K562 (cell line): Measurements from ENCODE around the gene EGF. TPM values are rescaled to one million over a fixed set of nuclear protein-coding genes. Genes with fewer than 3 reads are reported as not detected.
A peak's percentile ranks its signal among the peaks of the same experiment; 100 is the strongest.
"Not testable (repeated sequence)": the region's sequence is repeated elsewhere in the genome, so short reads cannot be mapped to it uniquely, and the experiment has no call there.

Experiments used
- ATAC-seq: fragments of 200-7000 bp; cut with Tn5 transposase; 3 replicates; pipeline ENCODE4 v1.9.1; 2020; ENCODE audit warnings: moderate library complexity
- BruUV-seq: library from RNA; stranded (reverse); fragments of 400-500 nt; replicated peaks from 2 replicates; lab custom pipeline; 2021; lab: Mats Ljungman, UMichigan
- CTCF ChIA-PET: fragments of 300-600 bp; formaldehyde crosslinking; extraction: SDS; loops from one replicate; lab custom pipeline; 2021; ENCODE audit warnings: low intra/inter-chr PET ratio; lab: Yijun Ruan, JAX
- POLR2A ChIA-PET: fragments of 300-600, 350-650 bp; sonication (Branson Sonifier 250); formaldehyde crosslinking; extraction: SDS; loops from one replicate; lab custom pipeline; 2021; ENCODE audit warnings: antibody characterized with exemption, inconsistent platforms; lab: Yijun Ruan, JAX
- DNase-seq, 4 experiments: peaks; one replicate each; pipeline versions ENCODE4 v3.0.0 to v3.0.0-alpha.2; 2011 to 2018; ENCODE audit warnings: low spot score in 3 of 4, mixed read lengths in 3 of 4; ENCODE audit errors: extremely low read depth in 1 of 4
- FAIRE-seq: peaks from 2 replicates; lab custom pipeline; 2011; peaks lifted over from hg19 to GRCh38; lab: Jason Lieb, UNC
- H2AFZ ChIP-seq: 2 replicates; pipeline ENCODE4 v1.6.0; 2011; ENCODE audit warnings: low read depth, low read length, control low read depth, inconsistent platforms
- H3K27ac ChIP-seq: fragments of 200-600 bp; 3 replicates; pipeline ENCODE4 v1.8.0; 2011; ENCODE audit warnings: low read depth, mild to moderate bottlenecking, control low read depth, inconsistent platforms, low read length, moderate library complexity, mixed read lengths; ENCODE audit errors: extremely low read depth
- H3K27me3 ChIP-seq, 2 experiments: fragments of 300-600 bp in 1 of 2; 2 replicates in 1 of 2; 3 replicates in 1 of 2; pipeline versions ENCODE4 v1.6.0 to v1.8.0; 2011; ENCODE audit warnings: inconsistent platforms in 2 of 2, low read length in 2 of 2, mild to moderate bottlenecking in 1 of 2, mixed read lengths in 1 of 2, moderate library complexity in 1 of 2; ENCODE audit not compliant: control insufficient read depth in 2 of 2, insufficient read depth in 2 of 2
- H3K36me3 ChIP-seq: fragments of 300-600 bp; 3 replicates; pipeline ENCODE4 v1.8.0; 2011; ENCODE audit warnings: mild to moderate bottlenecking, low read length, inconsistent platforms; ENCODE audit not compliant: control insufficient read depth, insufficient read depth
- H3K4me1 ChIP-seq, 2 experiments: fragments of 200-600 bp in 1 of 2; replicated peaks in 1 of 2; 2 replicates in 1 of 2; 3 replicates in 1 of 2; pipeline versions ENCODE4 v1.5.1 to v1.8.0; 2011; ENCODE audit warnings: inconsistent platforms in 2 of 2, low read length in 2 of 2, mild to moderate bottlenecking in 1 of 2, mixed read lengths in 1 of 2, moderate library complexity in 1 of 2; ENCODE audit not compliant: control insufficient read depth in 2 of 2, insufficient read depth in 2 of 2
- H3K4me2 ChIP-seq: 2 replicates; pipeline ENCODE4 v1.6.1; 2011; ENCODE audit warnings: low read length, control low read depth, inconsistent platforms, mixed read lengths; ENCODE audit not compliant: insufficient read depth
- H3K4me3 ChIP-seq: fragments of 200-600 bp; sonication (generic), shearing (Covaris generic); 2 replicates; pipeline ENCODE4 v1.5.1; 2016; ENCODE audit warnings: control low read depth, inconsistent platforms
- H3K79me2 ChIP-seq: fragments of 200-600 bp; 3 replicates; pipeline ENCODE4 v1.8.0; 2011; ENCODE audit warnings: low read length, inconsistent platforms; ENCODE audit not compliant: control insufficient read depth, insufficient read depth
- H3K9ac ChIP-seq, 2 experiments: 2 replicates each; pipeline versions ENCODE4 v1.6.0 to v1.6.1; 2011; ENCODE audit warnings: low read depth in 2 of 2, low read length in 2 of 2, control low read depth in 1 of 2, inconsistent platforms in 1 of 2, mild to moderate bottlenecking in 1 of 2, mixed read lengths in 1 of 2; ENCODE audit not compliant: insufficient read depth in 1 of 2
- H3K9me1 ChIP-seq: one replicate; pipeline ENCODE4 v1.6.0; 2011; ENCODE audit warnings: inconsistent platforms, mild to moderate bottlenecking, low read length, moderate library complexity; ENCODE audit not compliant: control insufficient read depth, insufficient read depth
- H3K9me3 ChIP-seq: replicated peaks from 2 replicates; pipeline ENCODE4 v1.5.1; 2011; ENCODE audit warnings: low read depth, low read length, inconsistent platforms; ENCODE audit not compliant: control insufficient read depth, insufficient read depth
- H4K20me1 ChIP-seq: replicated peaks from 2 replicates; pipeline ENCODE4 v1.6.1; 2011; ENCODE audit warnings: low read length, inconsistent platforms, mixed read lengths; ENCODE audit not compliant: control insufficient read depth, insufficient read depth
- ASH1L ChIP-seq: fragments of 450-650 bp; IDR thresholded peaks from 2 replicates; pipeline ENCODE4 v1.6.1; 2018; ENCODE audit warnings: borderline replicate concordance, mild to moderate bottlenecking, low read depth; ENCODE audit not compliant: partially characterized antibody
- DPF2 ChIP-seq: fragments of 450-650 bp; IDR thresholded peaks from 2 replicates; pipeline ENCODE4 v1.6.1; 2016
- HNRNPK ChIP-seq: fragments of 200-400 bp; formaldehyde crosslinking; IDR thresholded peaks from one replicate; pipeline ENCODE4 v1.6.1; 2018; ENCODE audit warnings: mild to moderate bottlenecking, low read depth, low read length; ENCODE audit not compliant: poor library complexity, severe bottlenecking
- JUNB ChIP-seq: fragments of 450-650 bp; formaldehyde crosslinking; conservative IDR thresholded peaks from 2 replicates; pipeline ENCODE4 v1.4.0; 2020; ENCODE audit warnings: mild to moderate bottlenecking
- PCBP1 ChIP-seq: fragments of 200-400 bp; formaldehyde crosslinking; IDR thresholded peaks from 2 replicates; pipeline ENCODE4 v1.6.1; 2018; ENCODE audit warnings: mild to moderate bottlenecking, low read depth, low read length; ENCODE audit not compliant: poor library complexity, severe bottlenecking
- PCBP2 ChIP-seq: fragments of 200-400 bp; formaldehyde crosslinking; IDR thresholded peaks from 2 replicates; pipeline ENCODE4 v1.6.1; 2018; ENCODE audit warnings: low read length, low read depth, mild to moderate bottlenecking, moderate library complexity; ENCODE audit not compliant: poor library complexity, severe bottlenecking
- RBM15 ChIP-seq: fragments of 200-400 bp; formaldehyde crosslinking; IDR thresholded peaks from 2 replicates; pipeline ENCODE4 v1.6.1; 2018; ENCODE audit warnings: mild to moderate bottlenecking, low read length, moderate library complexity; ENCODE audit not compliant: insufficient read depth
- WGBS: fragments of 100-300 bp; shearing (Covaris generic); methylation state at CpG from one replicate; pipeline ENCODE4 v1.1.6; 2016; ENCODE audit warnings: low coverage, mixed read lengths; ENCODE audit not compliant: insufficient coverage; ENCODE audit errors: missing lambda C conversion rate; 5-methylcytosine and 5-hydroxymethylcytosine counted together
- in situ Hi-C: fragments of 300-500 bp; cut with MboI; formaldehyde crosslinking; loops from 4 replicates; pipeline ENCODE4 v1.15.0; 2018; ENCODE audit warnings: inconsistent platforms, mixed read lengths
- intact Hi-C: fragments of 100-400 bp; cut with micrococcal nuclease; formaldehyde crosslinking; loops from 2 replicates; pipeline ENCODE4 v1.14.2; 2022
- polyA plus RNA-seq, 8 experiments: library from polyadenylated mRNA; depleted of rRNA in 4 of 8; stranded (reverse) in 5 of 8; unstranded in 3 of 8; fragments of >200 nt; fragmentation: Nextera tagmentation in 2 of 8; fragmentation: Illumina TruSeq in 1 of 8; extraction: Ambion mirVana in 2 of 8; extraction: Trizol in 1 of 8; gene quantifications; 2 replicates each; pipeline versions ENCODE4 v1.2.1 to v1.2.3, GENCODE V29; 2011 to 2014; ENCODE audit warnings: inconsistent platforms in 1 of 8, missing spikeins in 1 of 8
- total RNA-seq, 7 experiments: library from RNA; depleted of rRNA in 6 of 7; stranded (reverse); fragments of >200 nt in 6 of 7; fragmentation: Illumina TruSeq in 2 of 7; extraction: Trizol in 2 of 7; gene quantifications; 2 replicates each; pipeline versions ENCODE4 v1.2.1 to v1.2.3, GENCODE V29; 2011 to 2021; ENCODE audit warnings: low replicate concordance in 1 of 7
- TF ChIP-seq, protein P1 (sequence below), 3 experiments: IDR thresholded peaks in 2 of 3; conservative IDR thresholded peaks in 1 of 3; 2 replicates each; pipeline ENCODE4 v1.5.1; 2011 to 2012; ENCODE audit warnings: low read length in 3 of 3, mild to moderate bottlenecking in 3 of 3, control low read depth in 2 of 3, improper control_type of control experiment in 1 of 3, inconsistent platforms in 1 of 3, low read depth in 1 of 3, mixed read lengths in 1 of 3, moderate library complexity in 1 of 3; ENCODE audit not compliant: insufficient read depth in 2 of 3
- TF ChIP-seq, protein P2 (sequence below), 2 experiments: fragments of 450-650 bp; conservative IDR thresholded peaks; 2 replicates each; pipeline ENCODE4 v1.6.1; 2017; ENCODE audit warnings: mild to moderate bottlenecking in 2 of 2, moderate library complexity in 2 of 2

EGF gene
- total and polyA plus RNA-seq, 9 of the 15 experiments (the other 6 are each of a cell fraction or from before 2014, with no cell fraction given): 0.32 to 3.1 (median 1.3) TPM

DNA sequence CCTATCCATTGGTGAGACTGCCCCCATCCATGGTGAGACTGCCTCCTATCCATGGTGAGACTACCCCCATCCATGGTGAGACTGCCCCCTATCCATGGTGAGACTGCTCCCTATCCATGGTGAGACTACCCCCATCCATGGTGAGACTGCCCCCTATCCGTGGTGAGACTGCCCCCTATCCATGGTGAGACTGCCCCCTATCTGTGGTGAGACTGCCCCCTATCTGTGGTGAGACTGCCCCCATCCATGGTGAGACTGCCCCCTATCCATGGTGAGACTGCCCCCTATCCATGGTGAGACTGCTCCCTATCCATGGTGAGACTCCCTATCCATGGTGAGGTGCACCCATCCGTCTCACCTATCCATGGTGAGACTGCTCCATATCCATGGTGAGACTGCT, 37.1 kb upstream of the EGF start:
- H4K20me1 ChIP-seq, FAIRE-seq, H3K9me3 ChIP-seq, POLR2A ChIA-PET, ATAC-seq, in situ Hi-C loops, H3K4me3 ChIP-seq, H2AFZ ChIP-seq, CTCF ChIA-PET, H3K9me1 ChIP-seq, intact Hi-C loops, H3K9ac ChIP-seq, H3K4me2 ChIP-seq, DNase-seq, H3K79me2 ChIP-seq, H3K36me3 ChIP-seq, H3K27ac ChIP-seq, BruUV-seq: not testable (repeated sequence)
- WGBS: 33% methylated on average over 1 of the region's 2 CpGs
- Histone ChIP-seq H3K27me3 (peaks cover 0 to 18% of the 10 kb centered on the region in 2 experiments; a peak in 2 of 5 replicates), H3K4me1 (peaks cover 0 to 12% of the 10 kb centered on the region in 2 experiments; a peak in 2 of 5 replicates)
- TF ChIP-seq, protein P1, sequence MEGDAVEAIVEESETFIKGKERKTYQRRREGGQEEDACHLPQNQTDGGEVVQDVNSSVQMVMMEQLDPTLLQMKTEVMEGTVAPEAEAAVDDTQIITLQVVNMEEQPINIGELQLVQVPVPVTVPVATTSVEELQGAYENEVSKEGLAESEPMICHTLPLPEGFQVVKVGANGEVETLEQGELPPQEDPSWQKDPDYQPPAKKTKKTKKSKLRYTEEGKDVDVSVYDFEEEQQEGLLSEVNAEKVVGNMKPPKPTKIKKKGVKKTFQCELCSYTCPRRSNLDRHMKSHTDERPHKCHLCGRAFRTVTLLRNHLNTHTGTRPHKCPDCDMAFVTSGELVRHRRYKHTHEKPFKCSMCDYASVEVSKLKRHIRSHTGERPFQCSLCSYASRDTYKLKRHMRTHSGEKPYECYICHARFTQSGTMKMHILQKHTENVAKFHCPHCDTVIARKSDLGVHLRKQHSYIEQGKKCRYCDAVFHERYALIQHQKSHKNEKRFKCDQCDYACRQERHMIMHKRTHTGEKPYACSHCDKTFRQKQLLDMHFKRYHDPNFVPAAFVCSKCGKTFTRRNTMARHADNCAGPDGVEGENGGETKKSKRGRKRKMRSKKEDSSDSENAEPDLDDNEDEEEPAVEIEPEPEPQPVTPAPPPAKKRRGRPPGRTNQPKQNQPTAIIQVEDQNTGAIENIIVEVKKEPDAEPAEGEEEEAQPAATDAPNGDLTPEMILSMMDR (IDR thresholded peaks at IDR 0.05 in 2 of 3, conservative IDR thresholded peaks at IDR 0.05 in 1 of 3; ENCODE audit: insufficient read depth in 2 of 3, low read depth in 1 of 3, low read length in 3 of 3): peak in 2 of 3 experiments; percentile 14 to 56; a peak in 3 of 6 replicates

DNA sequence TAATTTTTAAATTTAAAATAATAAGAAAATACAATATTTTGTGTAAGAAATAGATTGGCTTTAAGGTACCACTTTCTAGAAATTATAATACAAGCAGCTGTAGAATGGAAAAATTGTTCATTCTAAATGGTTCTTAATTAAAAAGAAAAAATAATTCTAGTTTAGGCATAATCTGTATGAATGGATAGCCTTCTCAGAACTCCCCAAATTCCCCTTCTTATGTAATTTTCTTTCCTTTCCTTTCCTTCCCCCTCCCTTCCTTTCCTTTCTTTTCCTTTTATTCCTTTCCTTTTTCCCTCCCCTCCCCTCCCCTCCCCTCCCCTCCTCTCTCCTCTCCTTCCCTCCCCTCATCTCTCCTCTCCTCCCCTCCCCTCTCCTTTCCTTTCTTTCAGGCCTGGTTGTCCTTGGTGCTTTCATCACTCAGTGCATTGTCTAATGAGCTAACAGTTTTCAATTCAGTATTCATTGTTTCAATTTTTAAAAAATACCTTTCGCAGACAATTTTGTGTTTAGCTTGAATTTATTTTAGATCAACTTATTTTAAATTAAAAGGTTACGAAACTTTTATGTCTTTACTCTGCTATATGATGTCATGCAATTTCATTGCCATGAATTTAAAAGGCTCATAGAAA, 35.9 kb upstream of the EGF start:
- no TSS peak for BruUV-seq
- in situ Hi-C loops (no loop called here), intact Hi-C loops (no loop called here)
- ChIA-PET POLR2A (interaction anchor here (0.8 kb wide), 1 partner anchor 13 kb away, joined by 3 read pairs; no protein-coding TSS in a partner anchor), CTCF (no interaction called here)
- Histone ChIP-seq H3K4me1 (peaks cover 0 to 12% of the 10 kb centered on the region in 2 experiments; a peak in 2 of 5 replicates), H2AFZ (no peak overlapping the region), H3K9ac (no peak overlapping the region), H3K4me3 (no peak overlapping the region), H3K79me2 (no peaks in the 10 kb centered on the region), H3K27me3 (peaks cover 0 to 19% of the 10 kb centered on the region in 2 experiments; a peak in 2 of 5 replicates), H3K4me2 (no peak overlapping the region), H3K9me3 (no peaks in the 10 kb centered on the region), H3K9me1 (peaks cover 3% of the 10 kb centered on the region), H3K27ac (no peak overlapping the region), H4K20me1 (no peaks in the 10 kb centered on the region), H3K36me3 (no peaks in the 10 kb centered on the region)
- whole genome bisulfite sequencing: 41% methylated on average over 2 of the region's 2 CpGs
- no peak for ATAC-seq
- FAIRE-seq: no peak
- no peak for DNase-seq
- TF ChIP-seq JUNB (CRISPR knock-in tag) (no peak), PCBP1 (peak; percentile 92), DPF2 (no peak), ASH1L (no peak), RBM15 (no peak), HNRNPK (peak; percentile 99), PCBP2 (peak; percentile 99)
- TF ChIP-seq, protein P2, sequence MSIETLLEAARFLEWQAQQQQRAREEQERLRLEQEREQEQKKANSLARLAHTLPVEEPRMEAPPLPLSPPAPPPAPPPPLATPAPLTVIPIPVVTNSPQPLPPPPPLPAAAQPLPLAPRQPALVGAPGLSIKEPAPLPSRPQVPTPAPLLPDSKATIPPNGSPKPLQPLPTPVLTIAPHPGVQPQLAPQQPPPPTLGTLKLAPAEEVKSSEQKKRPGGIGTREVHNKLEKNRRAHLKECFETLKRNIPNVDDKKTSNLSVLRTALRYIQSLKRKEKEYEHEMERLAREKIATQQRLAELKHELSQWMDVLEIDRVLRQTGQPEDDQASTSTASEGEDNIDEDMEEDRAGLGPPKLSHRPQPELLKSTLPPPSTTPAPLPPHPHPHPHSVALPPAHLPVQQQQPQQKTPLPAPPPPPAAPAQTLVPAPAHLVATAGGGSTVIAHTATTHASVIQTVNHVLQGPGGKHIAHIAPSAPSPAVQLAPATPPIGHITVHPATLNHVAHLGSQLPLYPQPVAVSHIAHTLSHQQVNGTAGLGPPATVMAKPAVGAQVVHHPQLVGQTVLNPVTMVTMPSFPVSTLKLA (conservative IDR thresholded peaks at IDR 0.05): no peak
